GM12878 (cell line): ENCODE measurements around the gene POTEF. TPM values are rescaled to one million over a fixed set of nuclear protein-coding genes. Genes with fewer than 3 reads are reported as not detected.
"Not testable (repeated sequence)": the region's sequence is repeated elsewhere in the genome, so short reads cannot be mapped to it uniquely, and the experiment has no call there.

ENCODE experiments used
- ATAC-seq: fragments of 200-7000 bp; cut with Tn5 transposase; 3 replicates; pipeline ENCODE4 v1.9.1; 2020; ENCODE audit warnings: mild to moderate bottlenecking, moderate library complexity
- BruUV-seq: library from RNA; stranded (reverse); fragments of 400-500 nt; replicated peaks from 2 replicates; lab custom pipeline; 2021; lab: Mats Ljungman, UMichigan
- CTCF ChIA-PET: fragments of 300-600 bp; sonication (Branson Sonifier 250); formaldehyde crosslinking; extraction: SDS; loops from one replicate; lab custom pipeline; 2021; ENCODE audit warnings: inconsistent platforms; lab: Yijun Ruan, JAX
- POLR2A ChIA-PET: fragments of 350-600 bp; formaldehyde crosslinking; extraction: SDS; loops from one replicate; lab custom pipeline; 2021; ENCODE audit warnings: inconsistent platforms; lab: Charles Lee
- RAD21 ChIA-PET: fragments of 300-600 bp; sonication (Branson Sonifier 250); formaldehyde crosslinking; loops from one replicate; lab custom pipeline; 2023; ENCODE audit warnings: antibody characterized with exemption; ENCODE audit not compliant: unreplicated experiment; lab: Charles Lee
- SMC1A ChIA-PET: fragments of 300-600 bp; sonication (Branson Sonifier 250); formaldehyde crosslinking; loops from one replicate; lab custom pipeline; 2023; ENCODE audit not compliant: unreplicated experiment, uncharacterized antibody; lab: Charles Lee
- DNase-seq: peaks from one replicate; pipeline ENCODE4 v3.0.0-alpha.2; 2011; ENCODE audit warnings: low read depth, low spot score
- FAIRE-seq: peaks from 3 replicates; lab custom pipeline; 2011; peaks lifted over from hg19 to GRCh38; lab: Jason Lieb, UNC
- H2AFZ ChIP-seq: 2 replicates; pipeline ENCODE4 v1.6.0; 2011; ENCODE audit warnings: low read depth, low read length, control low read depth; ENCODE audit not compliant: control insufficient read depth
- H3K27ac ChIP-seq: 2 replicates; pipeline ENCODE4 v1.5.1; 2011; ENCODE audit warnings: control low read depth; ENCODE audit not compliant: control insufficient read depth, insufficient read depth
- H3K27me3 ChIP-seq, 2 experiments: replicated peaks in 1 of 2; 2 replicates each; pipeline versions ENCODE4 v1.6.0 to v1.6.1; 2011; ENCODE audit warnings: low read length in 1 of 2; ENCODE audit not compliant: control insufficient read depth in 2 of 2, insufficient read depth in 2 of 2
- H3K36me3 ChIP-seq, 2 experiments: 2 replicates each; pipeline ENCODE4 v1.5.1; 2011; ENCODE audit warnings: low read length in 1 of 2; ENCODE audit not compliant: control insufficient read depth in 2 of 2, insufficient read depth in 2 of 2
- H3K4me1 ChIP-seq: 2 replicates; pipeline ENCODE4 v1.6.1; 2011; ENCODE audit warnings: mild to moderate bottlenecking, low read length, moderate library complexity, mixed read lengths; ENCODE audit not compliant: control insufficient read depth, insufficient read depth
- H3K4me2 ChIP-seq: 2 replicates; pipeline ENCODE4 v1.6.0; 2011; ENCODE audit warnings: control low read depth; ENCODE audit not compliant: control insufficient read depth, insufficient read depth
- H3K4me3 ChIP-seq: fragments of 200-600 bp; sonication (generic); 2 replicates; pipeline ENCODE4 v1.5.1; 2016
- H3K79me2 ChIP-seq: 2 replicates; pipeline ENCODE4 v1.6.0; 2011; ENCODE audit warnings: low read length; ENCODE audit not compliant: control insufficient read depth, insufficient read depth
- H3K9ac ChIP-seq: 2 replicates; pipeline ENCODE4 v1.8.0; 2011; ENCODE audit warnings: low read length, control low read depth, mixed read lengths; ENCODE audit not compliant: control insufficient read depth, insufficient read depth
- H3K9me3 ChIP-seq: replicated peaks from 3 replicates; pipeline ENCODE4 v1.5.1; 2011; ENCODE audit warnings: mild to moderate bottlenecking, low read length; ENCODE audit not compliant: control insufficient read depth, insufficient read depth
- H4K20me1 ChIP-seq: 2 replicates; pipeline ENCODE4 v1.6.0; 2011; ENCODE audit not compliant: control insufficient read depth, insufficient read depth
- BMI1 ChIP-seq: fragments of 450-650 bp; IDR thresholded peaks from 2 replicates; pipeline ENCODE4 v1.6.1; 2016; ENCODE audit warnings: mild to moderate bottlenecking, moderate library complexity, borderline replicate concordance
- EGR1 ChIP-seq, 2 experiments: IDR thresholded peaks; 1 replicate in 1 of 2; 2 replicates in 1 of 2; pipeline ENCODE4 v1.6.1; 2011 to 2012; ENCODE audit warnings: low read depth in 2 of 2, low read length in 2 of 2, borderline replicate concordance in 1 of 2, mild to moderate bottlenecking in 1 of 2, moderate library complexity in 1 of 2
- RUNX3 ChIP-seq: IDR thresholded peaks from 2 replicates; pipeline ENCODE4 v1.6.1; 2012; ENCODE audit warnings: low read length, inconsistent platforms
- WGBS: methylation state at CpG from one replicate; pipeline ENCODE4 v1.1.6; 2016; ENCODE audit warnings: low lambda C conversion rate; ENCODE audit not compliant: insufficient replicate concordance, insufficient coverage; ENCODE audit errors: missing lambda C conversion rate; 5-methylcytosine and 5-hydroxymethylcytosine counted together
- in situ Hi-C: fragments of 300-500 bp; cut with MboI; formaldehyde crosslinking; loops from 9 replicates; pipeline ENCODE4 v1.14.3; 2018; ENCODE audit warnings: mixed read lengths
- intact Hi-C: fragments of 100-400 bp; cut with micrococcal nuclease; formaldehyde crosslinking; loops from one replicate; pipeline ENCODE4 v1.14.2; 2022; ENCODE audit not compliant: unreplicated experiment
- polyA plus RNA-seq, 11 experiments: library from polyadenylated mRNA; depleted of rRNA in 4 of 11; unstranded in 6 of 11; stranded (reverse) in 5 of 11; fragments of >200 nt; fragmentation: Nextera tagmentation in 4 of 11; fragmentation: Illumina TruSeq in 1 of 11; extraction: Ambion mirVana in 4 of 11; extraction: Trizol in 1 of 11; gene quantifications; 1 replicate in 1 of 11; 2 replicates in 10 of 11; pipeline versions ENCODE4 v1.2.1 to v1.2.3, GENCODE V29; 2011 to 2016; ENCODE audit warnings: inconsistent platforms in 2 of 11, missing spikeins in 2 of 11, low read depth in 1 of 11
- total RNA-seq, 4 experiments: library from RNA; depleted of rRNA in 3 of 4; stranded (reverse); fragments of >200 nt in 3 of 4; fragmentation: Illumina TruSeq in 1 of 4; extraction: Trizol in 1 of 4; gene quantifications; 2 replicates each; pipeline versions ENCODE4 v1.2.1 to v1.2.3, GENCODE V29; 2013 to 2021

The POTEF gene
- total and polyA plus RNA-seq, 10 of the 15 experiments (the other 5 are each of a cell fraction or from before 2014, with no cell fraction given), result 0.03 TPM; not detected in 9

GRCh38 chr2:130145006-130145414, 16.0 kb upstream of the POTEF start, which contains the start of gene CCDC74B:
TSS of gene CCDC74B (minus strand) at chr2:130145112. CDS start at chr2:130144996, 116 bp downstream.
- POLR2A ChIA-PET, H3K4me1 ChIP-seq, H4K20me1 ChIP-seq, H3K27ac ChIP-seq, DNase-seq, H3K36me3 ChIP-seq, intact Hi-C loops, H3K9ac ChIP-seq, RAD21 ChIA-PET, H3K9me3 ChIP-seq, BruUV-seq, H3K27me3 ChIP-seq, in situ Hi-C loops, SMC1A ChIA-PET, H3K79me2 ChIP-seq: not testable (repeated sequence)
- peak within 1 kb of the TSS; percentile 42 for H3K4me2 ChIP-seq
- ATAC-seq (peak; percentile 93), FAIRE-seq (peak; percentile 72)
- WGBS, result 5% methylated on average over 29 of the region's 30 CpGs
- CTCF ChIA-PET, result interaction anchor here (1.6 kb wide), 1 partner anchor 188 kb away, joined by 3 read pairs; no protein-coding TSS in a partner anchor
- H3K4me3 ChIP-seq, result peak within 1 kb of the TSS; percentile 57
- peak within 1 kb of the TSS; percentile 51 for H2AFZ ChIP-seq
- TF ChIP-seq EGR1 (IDR thresholded peaks at IDR 0.05; ENCODE audit: borderline replicate concordance in 1 of 2, low read depth in 2 of 2, low read length in 2 of 2), result 0 out of 3 replicates have a peak, but pooled peaks of 1 of the 2 experiments have one; percentile 8
- TF ChIP-seq BMI1, result peak; percentile 71; the same call in 1 of the 2 replicates

DNA sequence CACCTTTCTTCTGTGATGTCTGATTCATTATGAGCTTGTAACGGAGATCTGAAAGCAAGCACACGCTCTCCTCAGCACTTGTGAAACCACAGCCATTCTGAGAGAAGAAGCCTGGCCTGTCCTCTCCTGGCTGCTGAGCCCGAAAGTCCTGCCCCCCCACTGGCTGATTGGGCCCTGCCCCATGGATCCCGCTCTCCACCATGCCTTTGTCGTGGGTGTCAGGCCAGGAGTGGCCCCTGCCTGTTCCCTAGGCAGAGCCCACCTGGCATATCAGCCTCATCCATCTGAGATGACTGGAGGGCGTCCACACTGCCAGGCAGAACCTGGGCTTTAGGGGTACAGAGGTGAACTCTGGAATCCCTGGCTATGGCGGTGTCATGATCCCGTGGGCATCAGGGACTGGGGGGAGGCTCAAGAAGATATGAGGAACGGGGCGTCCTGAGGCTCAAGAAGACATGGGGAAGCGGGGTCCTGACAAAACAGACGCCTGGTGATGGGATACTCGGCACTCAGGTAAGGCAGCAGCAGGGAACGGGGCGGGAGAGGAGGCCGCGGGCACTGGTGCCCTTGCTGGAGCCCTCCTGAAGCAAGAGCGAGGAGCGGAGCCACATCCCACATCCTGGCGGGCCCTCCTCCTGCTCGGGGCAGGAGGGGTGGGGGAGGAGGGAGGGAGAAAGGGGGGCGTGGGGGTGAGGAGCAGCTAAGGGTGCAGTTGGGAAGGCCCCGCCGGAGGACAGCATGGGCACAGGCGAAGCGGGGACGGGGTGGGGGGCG, 14.4 kb upstream of the POTEF start:
- H3K4me1 ChIP-seq, H2AFZ ChIP-seq, H3K4me3 ChIP-seq, H3K36me3 ChIP-seq, intact Hi-C loops, H4K20me1 ChIP-seq, H3K27me3 ChIP-seq: not testable (repeated sequence)
- peak; percentile 55 for ATAC-seq
- SMC1A ChIA-PET, result interaction anchor here (0.8 kb wide), 1 partner anchor 37 kb away, joined by 3 read pairs; no protein-coding TSS in a partner anchor
- peak; percentile 31; the same call in 1 of the 2 replicates for TF ChIP-seq RUNX3
- TF ChIP-seq, all 136 proteins: peak for 1; not testable (repeated sequence) for 135
- CTCF ChIA-PET, POLR2A ChIA-PET, FAIRE-seq, H3K9ac ChIP-seq, H3K79me2 ChIP-seq, in situ Hi-C loops, RAD21 ChIA-PET, DNase-seq, H3K9me3 ChIP-seq, H3K4me2 ChIP-seq, H3K27ac ChIP-seq, BruUV-seq: not testable (repeated sequence)
- 31% methylated on average over 9 of the region's 28 CpGs for WGBS
